Measurements from ENCODE around the gene GP9. TPM values are rescaled to one million over a fixed set of nuclear protein-coding genes. Genes with fewer than 3 reads are reported as not detected.

GP9 gene
- total and polyA plus RNA-seq, 4 donors, result 0.16 to 12.0 TPM; not detected in 2

- Histone ChIP-seq H3K9ac (ENCODE audit: low read depth in 1 of 2, low read length in 2 of 2) (no peak overlapping the region), H3K27me3 (ENCODE audit: control insufficient read depth in 4 of 4, insufficient read depth in 4 of 4, low read length in 3 of 4) (no peaks in the 10 kb centered on the region), H3K27ac (ENCODE audit: low read depth in 1 of 2, low read length in 2 of 2) (no peak overlapping the region), H3K4me1 (ENCODE audit: control insufficient read depth in 4 of 4, insufficient read depth in 4 of 4, low read length in 3 of 4) (peaks cover 0 to 7% (median 4%) of the 10 kb centered on the region in 4 donors), H3K4me3 (ENCODE audit: low read depth in 1 of 3, low read length in 3 of 3) (no peak overlapping the region), H3K36me3 (ENCODE audit: control insufficient read depth in 4 of 4, insufficient read depth in 3 of 4, low read depth in 1 of 4, low read length in 3 of 4) (no peaks in the 10 kb centered on the region), H3K9me3 (ENCODE audit: control insufficient read depth in 4 of 4, low read length in 3 of 4) (peaks cover 0 to under 1% (median 0%) of the 10 kb centered on the region in 4 donors)
- TF ChIP-seq ZBTB33 (IDR thresholded peaks at IDR 0.05) (no peak), JUND (IDR thresholded peaks at IDR 0.05) (no peak), RAD21 (IDR thresholded peaks at IDR 0.05) (no peak), FOXA1 (IDR thresholded peaks at IDR 0.05) (no peak), YY1 (IDR thresholded peaks at IDR 0.05) (no peak), GABPA (IDR thresholded peaks at IDR 0.05 in 1 of 2, conservative IDR thresholded peaks at IDR 0.05 in 1 of 2) (no peak), RXRA (IDR thresholded peaks at IDR 0.05) (no peak), REST (IDR thresholded peaks at IDR 0.05) (no peak), MAX (IDR thresholded peaks at IDR 0.05) (no peak), TAF1 (conservative IDR thresholded peaks at IDR 0.05) (no peak), FOXA2 (IDR thresholded peaks at IDR 0.05) (no peak), NR2F2 (IDR thresholded peaks at IDR 0.05) (no peak)
- TF ChIP-seq, protein P1, sequence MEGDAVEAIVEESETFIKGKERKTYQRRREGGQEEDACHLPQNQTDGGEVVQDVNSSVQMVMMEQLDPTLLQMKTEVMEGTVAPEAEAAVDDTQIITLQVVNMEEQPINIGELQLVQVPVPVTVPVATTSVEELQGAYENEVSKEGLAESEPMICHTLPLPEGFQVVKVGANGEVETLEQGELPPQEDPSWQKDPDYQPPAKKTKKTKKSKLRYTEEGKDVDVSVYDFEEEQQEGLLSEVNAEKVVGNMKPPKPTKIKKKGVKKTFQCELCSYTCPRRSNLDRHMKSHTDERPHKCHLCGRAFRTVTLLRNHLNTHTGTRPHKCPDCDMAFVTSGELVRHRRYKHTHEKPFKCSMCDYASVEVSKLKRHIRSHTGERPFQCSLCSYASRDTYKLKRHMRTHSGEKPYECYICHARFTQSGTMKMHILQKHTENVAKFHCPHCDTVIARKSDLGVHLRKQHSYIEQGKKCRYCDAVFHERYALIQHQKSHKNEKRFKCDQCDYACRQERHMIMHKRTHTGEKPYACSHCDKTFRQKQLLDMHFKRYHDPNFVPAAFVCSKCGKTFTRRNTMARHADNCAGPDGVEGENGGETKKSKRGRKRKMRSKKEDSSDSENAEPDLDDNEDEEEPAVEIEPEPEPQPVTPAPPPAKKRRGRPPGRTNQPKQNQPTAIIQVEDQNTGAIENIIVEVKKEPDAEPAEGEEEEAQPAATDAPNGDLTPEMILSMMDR (IDR thresholded peaks at IDR 0.05; ENCODE audit: low read depth, low read length, missing input control), result no peak
- WGBS, result 70% methylated on average over 11 of the region's 11 CpGs
- no peak for DNase-seq (ENCODE audit: low spot score)
These were observed 25.0 kb upstream of the GP9 start for GRCh38 chr3:129035360-129036221.

Measured in liver (tissue), 9 donors.